ENCODE measurements around the gene TNFRSF8. TPM values are rescaled to one million over a fixed set of nuclear protein-coding genes. Genes with fewer than 3 reads are reported as not detected.

Gene TNFRSF8
- total and polyA plus RNA-seq, 7 donors: 0.25 to 0.86 (median 0.49) TPM

GRCh38 chr1:12114340-12114683 is 51.2 kb downstream of the TNFRSF8 start:
- TF ChIP-seq CTCF (IDR thresholded peaks at IDR 0.05): no peak
- H3K27ac ChIP-seq: no peak overlapping the region
- DNase-seq (no peak), ATAC-seq (no peak)
- H3K4me3 ChIP-seq: no peak overlapping the region
- WGBS, 3 donors: 70 to 88% (median 71%) methylated on average over 6 of the region's 6 CpGs
- no peaks in the 10 kb centered on the region for H3K27me3 ChIP-seq (ENCODE audit: insufficient read depth in 3 of 3, low read length in 2 of 3)
- H3K4me1 ChIP-seq: no peaks in the 10 kb centered on the region
- H3K36me3 ChIP-seq (ENCODE audit: insufficient read depth in 1 of 2, low read depth in 1 of 2): no peaks in the 10 kb centered on the region
- no peaks in the 10 kb centered on the region for H3K9me3 ChIP-seq
- intact Hi-C loops (cut with DNase I): no loop called here

- H3K36me3 ChIP-seq (ENCODE audit: insufficient read depth in 1 of 2, low read depth in 1 of 2): no peaks in the 10 kb centered on the region
- no peak overlapping the region for H3K27ac ChIP-seq
- H3K27me3 ChIP-seq (ENCODE audit: insufficient read depth in 3 of 3, low read length in 2 of 3): no peaks in the 10 kb centered on the region
- DNase-seq: no peak
- WGBS, 3 donors: 59 to 69% (median 67%) methylated on average over 9 of the region's 9 CpGs
- H3K4me3 ChIP-seq: no peak overlapping the region
- ATAC-seq: no peak
- H3K4me1 ChIP-seq: no peaks in the 10 kb centered on the region
- intact Hi-C loops (cut with DNase I): no loop called here
- no peaks in the 10 kb centered on the region for H3K9me3 ChIP-seq
- no peak for TF ChIP-seq CTCF (IDR thresholded peaks at IDR 0.05)
Measured at GRCh38 chr1:12114916-12115315, 51.8 kb downstream of the TNFRSF8 start.

- ATAC-seq: no peak
- 46 to 53% (median 51%) methylated on average over 12 of the region's 12 CpGs for WGBS, 3 donors
- H3K4me3 ChIP-seq: no peak overlapping the region
- H3K9me3 ChIP-seq: no peaks in the 10 kb centered on the region
- H3K27ac ChIP-seq: no peak overlapping the region
- H3K27me3 ChIP-seq (ENCODE audit: insufficient read depth in 3 of 3, low read length in 2 of 3): no peaks in the 10 kb centered on the region
- H3K36me3 ChIP-seq (ENCODE audit: insufficient read depth in 1 of 2, low read depth in 1 of 2): no peaks in the 10 kb centered on the region
- intact Hi-C loops (cut with DNase I): loop anchor here in 1 of 2 donors (10.0 kb wide), 1 partner anchor 533 kb away; no protein-coding TSS in a partner anchor
- H3K4me1 ChIP-seq: no peaks in the 10 kb centered on the region
- no peak for DNase-seq
- TF ChIP-seq CTCF (IDR thresholded peaks at IDR 0.05): no peak
Measured at GRCh38 chr1:12121212-12122003, 58.3 kb downstream of the TNFRSF8 start.

GRCh38 chr1:12123172-12123571 is 60.1 kb downstream of the TNFRSF8 start:
- DNase-seq: no peak
- WGBS, 3 donors: 61 to 68% (median 67%) methylated on average over 8 of the region's 8 CpGs
- Histone ChIP-seq H3K4me1 (no peaks in the 10 kb centered on the region), H3K36me3 (ENCODE audit: insufficient read depth in 1 of 2, low read depth in 1 of 2) (no peaks in the 10 kb centered on the region), H3K4me3 (no peak overlapping the region), H3K27ac (no peak overlapping the region), H3K9me3 (no peaks in the 10 kb centered on the region), H3K27me3 (ENCODE audit: insufficient read depth in 3 of 3, low read length in 2 of 3) (no peaks in the 10 kb centered on the region)
- intact Hi-C loops (cut with DNase I): loop anchor here in 1 of 2 donors (10.0 kb wide), 1 partner anchor 532 kb away; no protein-coding TSS in a partner anchor
- no peak for TF ChIP-seq CTCF (IDR thresholded peaks at IDR 0.05)
- ATAC-seq: no peak
